Measurements from ENCODE around the gene SH2B2. TPM values are rescaled to one million over a fixed set of nuclear protein-coding genes. Genes with fewer than 3 reads are reported as not detected.
"Not testable (repeated sequence)": the region's sequence is repeated elsewhere in the genome, so short reads cannot be mapped to it uniquely, and the experiment has no call there.

SH2B2 gene
- total RNA-seq, 4 donors from 2014 or later = 32.7 to 62.0 (median 43.5) TPM

GRCh38 chr7:102340599-102341368, 54.1 kb downstream of the SH2B2 start:
- H3K36me3 ChIP-seq; ATAC-seq; H3K4me1 ChIP-seq; H3K9me3 ChIP-seq; in situ Hi-C loops (cut with MboI; ENCODE audit: low sequenced_read_pairs in 4 of 4); H3K27me3 ChIP-seq; DNase-seq; intact Hi-C loops (cut with DNase I; ENCODE audit: low total_unique reads); H3K27ac ChIP-seq; H3K4me3 ChIP-seq: not testable (repeated sequence)

GRCh38 chr7:102346983-102347382, 60.3 kb downstream of the SH2B2 start:
- H3K4me3 ChIP-seq; H3K4me1 ChIP-seq; intact Hi-C loops (cut with DNase I; ENCODE audit: low total_unique reads); DNase-seq; H3K27me3 ChIP-seq; H3K36me3 ChIP-seq; H3K9me3 ChIP-seq; in situ Hi-C loops (cut with MboI; ENCODE audit: low sequenced_read_pairs in 4 of 4); H3K27ac ChIP-seq; ATAC-seq: not testable (repeated sequence)

DNA sequence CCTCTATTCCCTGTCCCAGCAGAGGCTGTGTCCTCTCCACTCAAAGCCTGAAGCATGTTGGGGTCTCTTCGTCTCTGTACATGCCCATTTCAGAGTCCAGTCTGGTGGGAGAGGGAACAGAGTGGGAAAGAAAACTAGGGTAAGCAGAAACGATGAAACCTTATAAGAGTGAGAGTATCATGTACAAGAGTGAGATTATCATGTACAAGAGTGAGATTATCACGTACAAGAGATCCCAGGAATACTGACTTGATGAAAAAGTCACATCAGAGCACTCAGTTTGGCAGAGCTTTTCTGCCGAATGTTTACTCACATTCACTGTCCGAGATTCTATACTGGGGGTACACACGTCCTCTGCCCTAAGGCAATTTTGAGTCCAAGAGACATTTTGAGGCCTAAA, 69.7 kb downstream of the SH2B2 start, which contains the start of gene SPDYE6:
Gene SPDYE6 (minus strand): TSS at position 101 of the 400 bp plus-strand sequence. CDS start 421 bp downstream, outside the sequence.
- H3K9me3 ChIP-seq; H3K36me3 ChIP-seq; H3K4me1 ChIP-seq; in situ Hi-C loops (cut with MboI; ENCODE audit: low sequenced_read_pairs in 4 of 4); H3K27ac ChIP-seq; DNase-seq; H3K4me3 ChIP-seq; intact Hi-C loops (cut with DNase I; ENCODE audit: low total_unique reads); H3K27me3 ChIP-seq; ATAC-seq: not testable (repeated sequence)

- H3K36me3 ChIP-seq; in situ Hi-C loops (cut with MboI; ENCODE audit: low sequenced_read_pairs in 4 of 4); H3K27me3 ChIP-seq; H3K9me3 ChIP-seq; H3K4me1 ChIP-seq: not testable (repeated sequence)
- Histone ChIP-seq H3K4me3 (peak overlapping the region; percentile 77 to 93 (median 89)), H3K27ac (peak overlapping the region; percentile 91 to 99 (median 97))
- peak; percentile 96 to 99 for DNase-seq
- intact Hi-C loops (cut with DNase I; ENCODE audit: low total_unique reads) = loop anchor here (1.0 to 5.0 kb wide), 2 partner anchors 56 to 77 kb away; partner anchors contain the start of gene SH2B2
- TF ChIP-seq CTCF (IDR thresholded peaks at IDR 0.05 in 4 of 5, conservative IDR thresholded peaks at IDR 0.05 in 1 of 5) (peak; percentile 13 to 40 (median 31)), POLR2A (IDR thresholded peaks at IDR 0.05) (peak; percentile 77 to 89)
- peak; percentile 100 for ATAC-seq
Measured at GRCh38 chr7:102363549-102364393, 77.1 kb downstream of the SH2B2 start.

DNA sequence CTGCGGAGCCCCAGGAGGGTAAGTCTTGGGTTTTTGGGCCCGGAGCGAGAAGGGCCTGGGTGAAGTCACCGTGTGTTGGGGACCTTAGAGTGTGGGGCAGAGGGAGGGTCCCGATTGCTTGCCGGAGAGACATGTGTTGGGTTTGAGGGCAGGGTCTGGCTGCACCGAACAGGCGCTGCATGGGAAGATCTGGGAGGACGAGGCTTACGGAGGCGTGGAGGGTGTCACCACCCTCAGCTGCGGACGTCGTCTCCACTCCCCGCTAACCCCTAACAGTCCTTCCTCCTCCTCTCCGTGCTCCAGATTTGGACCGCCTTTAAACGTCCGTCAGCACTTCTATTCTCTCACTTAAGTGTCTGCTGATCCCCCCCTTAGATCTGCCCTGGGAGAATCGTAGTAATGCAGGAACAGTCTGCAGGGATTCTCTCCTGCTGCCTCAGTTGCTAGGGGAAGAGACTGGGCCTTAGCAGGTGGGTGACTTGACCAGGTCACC, 77.8 kb downstream of the SH2B2 start:
- DNase-seq; H3K9me3 ChIP-seq; H3K36me3 ChIP-seq; ATAC-seq; H3K4me1 ChIP-seq; H3K27me3 ChIP-seq; in situ Hi-C loops (cut with MboI; ENCODE audit: low sequenced_read_pairs in 4 of 4): not testable (repeated sequence)
- Histone ChIP-seq H3K4me3 (peak overlapping the region; percentile 77 to 93 (median 89)), H3K27ac (peak overlapping the region; percentile 91 to 99 (median 97))
- intact Hi-C loops (cut with DNase I; ENCODE audit: low total_unique reads) = loop anchor here (5.0 kb wide), 1 partner anchor 57 kb away; no protein-coding TSS in a partner anchor

GRCh38 chr7:102365390-102365789, 78.7 kb downstream of the SH2B2 start:
- H3K9me3 ChIP-seq; DNase-seq; ATAC-seq; intact Hi-C loops (cut with DNase I; ENCODE audit: low total_unique reads); in situ Hi-C loops (cut with MboI; ENCODE audit: low sequenced_read_pairs in 4 of 4); H3K27me3 ChIP-seq; H3K36me3 ChIP-seq; H3K4me3 ChIP-seq; H3K4me1 ChIP-seq; H3K27ac ChIP-seq: not testable (repeated sequence)

GRCh38 chr7:102370038-102370437, 83.4 kb downstream of the SH2B2 start:
- H3K9me3 ChIP-seq; H3K4me3 ChIP-seq; H3K27me3 ChIP-seq; intact Hi-C loops (cut with DNase I; ENCODE audit: low total_unique reads); H3K4me1 ChIP-seq; in situ Hi-C loops (cut with MboI; ENCODE audit: low sequenced_read_pairs in 4 of 4); ATAC-seq; DNase-seq; H3K27ac ChIP-seq; H3K36me3 ChIP-seq: not testable (repeated sequence)

Small RNA genes within 50 kb of the gene (microRNA-seq; reads per million reads assigned to microRNA genes)
- gene MIR4285 (ENCODE audit: borderline replicate concordance in 2 of 2) = 0 reads per million in 2 donors

Other genes with a start within 250 kb of the SH2B2 start
- not detected for gene SPDYE6, start 69.6 kb downstream of the SH2B2 start, total RNA-seq
- 10 to 100 TPM in 3 of 4 donors, 1 to 10 TPM in 1; 6.1 to 22.1 (median 13.4) TPM for gene PRKRIP1, start 109.5 kb downstream of the SH2B2 start, total RNA-seq
- gene ORAI2, start 146.7 kb downstream of the SH2B2 start, total RNA-seq = 1 to 10 TPM; 1.8 to 4.1 (median 2.3) TPM
- 10 to 100 TPM in 2 of 4 donors, 1 to 10 TPM in 2; 8.7 to 15.1 (median 10.9) TPM for gene ALKBH4, start 178.0 kb downstream of the SH2B2 start, total RNA-seq
- 10 to 100 TPM in 3 of 4 donors, 1 to 10 TPM in 1; 7.5 to 24.5 (median 18.0) TPM for gene LRWD1, start 178.1 kb downstream of the SH2B2 start, total RNA-seq
- 10 to 100 TPM; 25.7 to 67.9 (median 51.6) TPM for gene POLR2J, start 192.1 kb downstream of the SH2B2 start, total RNA-seq
- gene RASA4B, start 230.9 kb downstream of the SH2B2 start, total RNA-seq = 100 to 1,000 TPM in 2 of 4 donors, 10 to 100 TPM in 2; 38.0 to 127 (median 86.0) TPM

Data from gastrocnemius medialis (tissue), 4 donors.